ENCODE measurements around the gene PIH1D2. TPM values are rescaled to one million over a fixed set of nuclear protein-coding genes. Genes with fewer than 3 reads are reported as not detected.

Gene PIH1D2
- total and polyA plus RNA-seq, 10 of the 15 experiments (the other 5 are each of a cell fraction or from before 2014, with no cell fraction given) = 0.51 to 3.0 (median 1.5) TPM

GRCh38 chr11:112057170-112057569 lies 16.6 kb downstream of the PIH1D2 start:
- in situ Hi-C loops (cut with MboI) (no loop called here), intact Hi-C loops (cut with micrococcal nuclease; ENCODE audit: unreplicated experiment) (no loop called here)
- Histone ChIP-seq H3K79me2 (ENCODE audit: control insufficient read depth, insufficient read depth, low read length) (no peaks in the 10 kb centered on the region), H3K27ac (ENCODE audit: control insufficient read depth, insufficient read depth) (no peak overlapping the region), H3K36me3 (ENCODE audit: control insufficient read depth in 2 of 2, insufficient read depth in 2 of 2, low read length in 1 of 2) (peaks cover 3 to 32% of the 10 kb centered on the region in 2 experiments), H3K4me3 (no peak overlapping the region), H3K27me3 (replicated peaks in 1 of 2; ENCODE audit: control insufficient read depth in 2 of 2, insufficient read depth in 2 of 2, low read length in 1 of 2) (no peaks in the 10 kb centered on the region), H3K9ac (ENCODE audit: control insufficient read depth, insufficient read depth, low read length) (no peak overlapping the region), H2AFZ (ENCODE audit: control insufficient read depth, low read depth, low read length) (no peak overlapping the region), H3K4me2 (ENCODE audit: control insufficient read depth, insufficient read depth) (no peak overlapping the region), H3K9me3 (replicated peaks; ENCODE audit: control insufficient read depth, insufficient read depth, low read length) (no peaks in the 10 kb centered on the region; the same call in 2 of the 3 replicates), H3K4me1 (ENCODE audit: control insufficient read depth, insufficient read depth, low read length) (peaks cover 1% of the 10 kb centered on the region), H4K20me1 (ENCODE audit: control insufficient read depth, insufficient read depth) (no peaks in the 10 kb centered on the region)
- BruUV-seq (replicated peaks) = no TSS peak
- DNase-seq (ENCODE audit: low read depth, low spot score) (no peak), FAIRE-seq (no peak), ATAC-seq (no peak; the same call in 2 of the 3 replicates)
- RAD21 ChIA-PET (ENCODE audit: unreplicated experiment) = interaction anchor here (0.6 kb wide), 1 partner anchor 8 kb away, joined by 3 read pairs; no protein-coding TSS in a partner anchor
- no peak for TF ChIP-seq KDM1A (IDR thresholded peaks at IDR 0.05; ENCODE audit: borderline replicate concordance)
- no peak for TF ChIP-seq ATF7 (IDR thresholded peaks at IDR 0.05; ENCODE audit: low read depth)
- no peak for TF ChIP-seq EED (IDR thresholded peaks at IDR 0.05; ENCODE audit: low read depth)
- TF ChIP-seq USF2 (IDR thresholded peaks at IDR 0.05; ENCODE audit: borderline replicate concordance, low read depth, low read length) = no peak
- no peak for TF ChIP-seq POU2F2 (IDR thresholded peaks at IDR 0.05; ENCODE audit: borderline replicate concordance, low read depth, low read length)
- no peak for TF ChIP-seq HDAC6 (IDR thresholded peaks at IDR 0.05; ENCODE audit: unreplicated experiment)
- TF ChIP-seq BACH1 (IDR thresholded peaks at IDR 0.05; ENCODE audit: borderline replicate concordance) = no peak
- TF ChIP-seq E2F4 (IDR thresholded peaks at IDR 0.05; ENCODE audit: low read depth, low read length) = no peak
- SMC1A ChIA-PET (ENCODE audit: uncharacterized antibody, unreplicated experiment) = interaction anchor here (0.9 to 1.0 kb wide), 2 partner anchors 18 to 54 kb away, joined by 3 read pairs; no protein-coding TSS in a partner anchor
- CTCF ChIA-PET = interaction anchor here (1.3 kb wide), 1 partner anchor 9 kb away, joined by 5 read pairs; no protein-coding TSS in a partner anchor
- WGBS (ENCODE audit: insufficient coverage, insufficient replicate concordance, low lambda C conversion rate, missing lambda C conversion rate) = 18% methylated on average over 4 of the region's 4 CpGs
- POLR2A ChIA-PET = interaction anchor here (0.8 kb wide), 1 partner anchor 49 kb away, joined by 3 read pairs; no protein-coding TSS in a partner anchor

All from GM12878 (cell line).